HG02623 (cell line): ENCODE measurements around the gene KLK12.

ENCODE experiments used
- ATAC-seq: cut with Tn5 transposase; IDR thresholded peaks from one replicate; pipeline ENCODE4 v1.9.1; 2021; ENCODE audit warnings: moderate library complexity; ENCODE audit not compliant: unreplicated experiment

KLK12 gene

DNA sequence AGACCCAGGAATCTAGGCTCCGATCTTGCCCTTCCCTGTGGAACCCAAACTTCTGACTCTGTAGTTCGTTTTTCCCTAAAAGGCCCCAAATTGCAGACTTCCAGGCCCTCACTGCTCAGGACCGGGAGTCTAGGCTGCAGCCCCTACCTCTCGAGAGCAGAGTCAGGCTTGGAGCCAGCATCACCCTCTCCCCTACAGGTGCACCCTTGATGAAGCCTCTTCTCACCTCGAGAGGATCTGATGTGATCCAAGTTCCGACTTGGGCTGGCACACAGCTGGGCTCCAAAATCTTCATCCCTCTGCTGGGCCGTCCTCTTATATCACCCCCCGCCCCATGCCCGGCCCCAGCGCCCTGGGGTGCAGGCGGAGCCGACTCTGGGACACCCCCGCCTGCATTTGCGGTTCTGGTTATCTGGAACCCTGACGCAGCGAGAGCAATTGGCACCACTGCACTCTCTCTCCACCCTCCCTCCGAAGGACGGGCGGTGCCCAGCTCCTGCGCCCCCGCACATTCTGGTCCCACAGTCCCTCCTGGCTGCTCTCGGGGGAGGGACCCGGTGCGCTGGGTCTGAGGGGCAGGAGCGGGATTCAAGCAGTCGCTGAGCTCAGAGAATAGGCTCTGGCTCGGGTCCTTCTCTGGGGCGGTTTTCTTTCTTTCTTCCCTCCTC lies 51.0 kb downstream of the KLK12 start, which contains the start of gene KLK7:
Gene KLK7, minus strand, starts transcription at position 293 of the 668 bp plus-strand sequence. CDS start 1,518 bp downstream, outside the sequence.
- no peak for ATAC-seq

DNA sequence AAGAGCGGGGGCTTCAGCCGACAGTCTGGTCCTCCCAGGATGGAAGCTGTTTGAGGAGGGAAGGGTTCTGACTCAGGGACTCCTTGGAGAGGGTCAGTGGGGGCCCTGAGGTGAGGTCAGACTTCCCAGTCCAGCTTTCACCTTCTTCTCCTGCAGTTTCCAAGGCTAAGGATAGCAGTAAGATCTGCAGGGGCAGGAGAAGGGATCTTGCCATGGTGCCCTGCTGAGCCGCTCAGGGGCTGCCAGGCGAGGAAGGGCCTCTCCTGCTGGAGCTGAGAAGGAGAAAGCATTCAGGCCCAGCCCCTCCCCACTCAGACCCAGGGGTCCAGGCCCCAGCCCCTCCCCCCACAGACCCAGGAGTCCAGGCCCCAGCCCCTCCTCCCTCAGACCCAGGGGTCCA lies 52.6 kb downstream of the KLK12 start:
- no peak for ATAC-seq

- ATAC-seq = no peak
These were observed 53.1 kb downstream of the KLK12 start for GRCh38 chr19:50981587-50982146.

- no peak for ATAC-seq
These were observed 54.6 kb downstream of the KLK12 start for GRCh38 chr19:50980208-50980607.

GRCh38 chr19:50979758-50980157 lies 55.0 kb downstream of the KLK12 start:
- ATAC-seq = no peak
